Activated B cell treated with CpG ODN at 0.5 μM for 24 hours (primary cell): ENCODE data around the gene SNX20. TPM values are rescaled to one million over a fixed set of nuclear protein-coding genes. Genes with fewer than 3 reads are reported as not detected.

Source experiments
- ATAC-seq: fragments of 200-7000 bp; cut with Tn5 transposase; one replicate; pipeline ENCODE4 v1.10.0; 2021; ENCODE audit warnings: low read depth, mild to moderate bottlenecking, moderate library complexity
- CTCF ChIA-PET: fragments of 350-600 bp; sonication (Branson Sonifier 250); formaldehyde crosslinking; loops from one replicate; lab custom pipeline; 2021; ENCODE audit warnings: antibody characterized with exemption; lab: Charles Lee
- POLR2A ChIA-PET: fragments of 350-600 bp; sonication (Branson Sonifier 250); formaldehyde crosslinking; loops from one replicate; lab custom pipeline; 2021; ENCODE audit warnings: antibody characterized with exemption; lab: Charles Lee
- DNase-seq: peaks from one replicate; pipeline ENCODE4 v3.0.0; 2022
- H3K27ac Mint-ChIP-seq: one replicate; pipeline ENCODE4 v1.8.0; 2020; ENCODE audit warnings: mixed read lengths
- H3K27me3 Mint-ChIP-seq: one replicate; pipeline ENCODE4 v1.8.0; 2021; ENCODE audit warnings: mixed read lengths
- H3K36me3 Mint-ChIP-seq: one replicate; pipeline ENCODE4 v1.8.0; 2021; ENCODE audit warnings: low read depth, mixed read lengths
- H3K4me1 Mint-ChIP-seq: one replicate; pipeline ENCODE4 v1.8.0; 2021; ENCODE audit warnings: mixed read lengths
- H3K4me3 Mint-ChIP-seq: one replicate; pipeline ENCODE4 v1.8.0; 2020; ENCODE audit warnings: mild to moderate bottlenecking, mixed read lengths
- H3K9me3 Mint-ChIP-seq: one replicate; pipeline ENCODE4 v1.8.0; 2020; ENCODE audit warnings: mixed read lengths
- CTCF ChIP-seq: fragments of 200-600 bp; IDR thresholded peaks from one replicate; pipeline ENCODE4 v1.8.0; 2022; ENCODE audit warnings: antibody characterized with exemption, mild to moderate bottlenecking
- intact Hi-C: fragments of 100-400 bp; cut with micrococcal nuclease; formaldehyde crosslinking; loops from one replicate; pipeline ENCODE4 v1.15.1; 2024
- total RNA-seq: library from RNA; stranded (reverse); gene quantifications from 2 replicates; pipeline ENCODE4 v1.2.3, GENCODE V29; 2022

SNX20 gene
- total RNA-seq, 1 donor from 2014 or later, result 33.1 TPM

GRCh38 chr16:50697881-50698767, 17.0 kb upstream of the SNX20 start:
- intact Hi-C loops, result loop anchor here (1.0 kb wide), 2 partner anchors 14 to 44 kb away; partner anchors contain the start of gene CYLD
- POLR2A ChIA-PET, result interaction anchor here (0.8 to 3.9 kb wide), 7 partner anchors 12 to 632 kb away, joined by 3 to 34 read pairs (median 4); partner anchors contain the start of genes CYLD, HEATR3 and SNX20
- ATAC-seq (peak; percentile 69), DNase-seq (peak; percentile 40)
- CTCF ChIA-PET, result interaction anchor here (0.9 kb wide), 1 partner anchor 33 kb away, joined by 3 read pairs; no protein-coding TSS in a partner anchor
- H3K27me3 Mint-ChIP-seq, result peaks cover 2% of the 10 kb centered on the region
- H3K4me1 Mint-ChIP-seq, result peaks cover 71% of the 10 kb centered on the region
- no peaks in the 10 kb centered on the region for H3K9me3 Mint-ChIP-seq
- peak overlapping the region; percentile 87 for H3K27ac Mint-ChIP-seq
- H3K36me3 Mint-ChIP-seq, result no peaks in the 10 kb centered on the region
- H3K4me3 Mint-ChIP-seq, result peak overlapping the region; percentile 87
- no peak for TF ChIP-seq CTCF

GRCh38 chr16:50697421-50697715, 16.3 kb upstream of the SNX20 start:
- Mint-ChIP-seq H3K9me3 (no peaks in the 10 kb centered on the region), H3K4me3 (peak overlapping the region; percentile 87), H3K27me3 (peaks cover 4% of the 10 kb centered on the region), H3K27ac (peak overlapping the region; percentile 87), H3K36me3 (no peaks in the 10 kb centered on the region), H3K4me1 (peaks cover 74% of the 10 kb centered on the region)
- ATAC-seq (no peak), DNase-seq (no peak)
- intact Hi-C loops, result no loop called here
- ChIA-PET CTCF (interaction anchor here (0.9 kb wide), 1 partner anchor 32 kb away, joined by 3 read pairs; no protein-coding TSS in a partner anchor), POLR2A (interaction anchor here (1.0 to 3.9 kb wide), 5 partner anchors 11 to 423 kb away, joined by 3 to 34 read pairs (median 10); partner anchors contain the start of genes CYLD and SNX20)
- no peak for TF ChIP-seq CTCF

GRCh38 chr16:50696575-50697420, 15.7 kb upstream of the SNX20 start:
- DNase-seq, result no peak
- Mint-ChIP-seq H3K36me3 (no peaks in the 10 kb centered on the region), H3K4me3 (no peak overlapping the region), H3K4me1 (peaks cover 76% of the 10 kb centered on the region), H3K27ac (peak overlapping the region; percentile 87), H3K9me3 (no peaks in the 10 kb centered on the region), H3K27me3 (peaks cover 4% of the 10 kb centered on the region)
- ATAC-seq, result no peak
- intact Hi-C loops, result no loop called here
- CTCF ChIA-PET, result no interaction called here
- no peak for TF ChIP-seq CTCF
- POLR2A ChIA-PET, result interaction anchor here (0.8 to 3.9 kb wide), 5 partner anchors 10 to 45 kb away, joined by 4 to 34 read pairs (median 10); partner anchors contain the start of genes CYLD and SNX20

GRCh38 chr16:50696126-50696525, 15.0 kb upstream of the SNX20 start:
- Mint-ChIP-seq H3K4me3 (no peak overlapping the region), H3K27me3 (peaks cover 4% of the 10 kb centered on the region), H3K27ac (peak overlapping the region; percentile 87), H3K4me1 (peaks cover 76% of the 10 kb centered on the region), H3K9me3 (no peaks in the 10 kb centered on the region), H3K36me3 (no peaks in the 10 kb centered on the region)
- intact Hi-C loops, result no loop called here
- TF ChIP-seq CTCF, result no peak
- no peak for DNase-seq
- ChIA-PET POLR2A (interaction anchor here (0.8 to 3.9 kb wide), 3 partner anchors 12 to 45 kb away, joined by 3 to 34 read pairs (median 5); partner anchors contain the start of gene CYLD), CTCF (no interaction called here)
- no peak for ATAC-seq
